ENCODE results near the gene ATG4C. TPM values are rescaled to one million over a fixed set of nuclear protein-coding genes. Genes with fewer than 3 reads are reported as not detected.

ATG4C gene
- total RNA-seq, 2 donors from 2014 or later = 5.6 to 11.8 TPM

DNA sequence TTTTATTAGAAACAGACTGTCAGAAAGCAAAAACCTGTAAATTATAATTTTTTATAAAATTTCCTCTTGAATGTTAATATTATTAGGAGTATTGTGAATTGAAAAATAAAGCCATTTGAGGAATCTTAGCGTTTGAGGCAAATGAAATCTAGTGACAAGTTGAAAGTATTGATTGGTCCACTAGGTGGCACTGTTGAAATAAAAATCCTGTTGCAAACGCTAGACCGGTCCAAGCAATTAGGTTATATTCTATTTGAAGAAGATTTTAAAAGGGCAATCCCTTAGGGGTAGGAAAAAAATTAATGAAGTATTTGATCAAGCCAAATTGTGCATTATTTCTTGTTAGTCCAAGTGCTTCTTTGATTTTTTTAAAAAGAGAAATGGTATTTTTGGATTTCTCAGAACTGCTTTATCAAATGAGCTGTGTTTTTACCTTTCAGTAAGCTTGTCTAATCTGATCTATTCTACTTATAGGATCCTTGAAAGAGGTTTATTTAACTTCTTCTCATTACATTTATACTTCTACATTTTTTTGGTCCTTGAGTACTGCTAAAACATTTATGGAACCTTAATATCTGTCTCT is 57.7 kb downstream of the ATG4C start:
- Histone ChIP-seq H3K27ac (no peak overlapping the region), H3K36me3 (no peaks in the 10 kb centered on the region), H3K9me3 (no peaks in the 10 kb centered on the region), H3K4me3 (no peak overlapping the region), H3K4me1 (replicated peaks) (no peaks in the 10 kb centered on the region), H3K27me3 (replicated peaks; ENCODE audit: insufficient read depth) (no peaks in the 10 kb centered on the region)
- WGBS = under 1% methylated on average over 3 of the region's 3 CpGs
- intact Hi-C loops (cut with DNase I) = no loop called here
- no peak for TF ChIP-seq POLR2A (IDR thresholded peaks at IDR 0.05)
- TF ChIP-seq POLR2AphosphoS5 (IDR thresholded peaks at IDR 0.05) = no peak
- TF ChIP-seq, protein P1, sequence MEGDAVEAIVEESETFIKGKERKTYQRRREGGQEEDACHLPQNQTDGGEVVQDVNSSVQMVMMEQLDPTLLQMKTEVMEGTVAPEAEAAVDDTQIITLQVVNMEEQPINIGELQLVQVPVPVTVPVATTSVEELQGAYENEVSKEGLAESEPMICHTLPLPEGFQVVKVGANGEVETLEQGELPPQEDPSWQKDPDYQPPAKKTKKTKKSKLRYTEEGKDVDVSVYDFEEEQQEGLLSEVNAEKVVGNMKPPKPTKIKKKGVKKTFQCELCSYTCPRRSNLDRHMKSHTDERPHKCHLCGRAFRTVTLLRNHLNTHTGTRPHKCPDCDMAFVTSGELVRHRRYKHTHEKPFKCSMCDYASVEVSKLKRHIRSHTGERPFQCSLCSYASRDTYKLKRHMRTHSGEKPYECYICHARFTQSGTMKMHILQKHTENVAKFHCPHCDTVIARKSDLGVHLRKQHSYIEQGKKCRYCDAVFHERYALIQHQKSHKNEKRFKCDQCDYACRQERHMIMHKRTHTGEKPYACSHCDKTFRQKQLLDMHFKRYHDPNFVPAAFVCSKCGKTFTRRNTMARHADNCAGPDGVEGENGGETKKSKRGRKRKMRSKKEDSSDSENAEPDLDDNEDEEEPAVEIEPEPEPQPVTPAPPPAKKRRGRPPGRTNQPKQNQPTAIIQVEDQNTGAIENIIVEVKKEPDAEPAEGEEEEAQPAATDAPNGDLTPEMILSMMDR (IDR thresholded peaks at IDR 0.05) = peak; percentile 54 to 69 (median 62)
- DNase-seq (ENCODE audit: low spot score) = peak; percentile 44

DNA sequence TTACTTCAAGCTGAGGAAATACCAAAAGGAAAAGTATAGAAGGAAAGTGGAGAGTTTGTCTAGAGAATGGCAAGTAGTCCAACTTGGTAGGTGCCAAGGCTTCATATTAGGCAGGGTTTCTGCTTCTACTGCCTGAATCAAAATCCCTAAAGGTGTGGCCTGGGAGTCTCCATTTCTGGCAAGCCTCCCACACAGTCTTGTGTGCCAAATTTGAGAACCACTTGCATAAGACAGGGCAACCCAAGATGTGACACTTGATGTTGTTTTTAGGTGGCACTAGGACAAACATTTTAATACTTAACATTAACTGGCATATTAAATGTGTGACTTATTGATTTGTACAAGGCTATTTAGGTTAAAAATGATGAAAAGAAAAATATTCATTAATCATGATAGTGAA is 60.1 kb downstream of the ATG4C start:
- Histone ChIP-seq H3K4me3 (no peak overlapping the region), H3K27me3 (replicated peaks; ENCODE audit: insufficient read depth) (no peaks in the 10 kb centered on the region), H3K4me1 (replicated peaks) (no peaks in the 10 kb centered on the region), H3K27ac (no peak overlapping the region), H3K9me3 (no peaks in the 10 kb centered on the region), H3K36me3 (no peaks in the 10 kb centered on the region)
- intact Hi-C loops (cut with DNase I) = no loop called here
- no peak for DNase-seq (ENCODE audit: low spot score)
- TF ChIP-seq POLR2AphosphoS5 (IDR thresholded peaks at IDR 0.05) (no peak), POLR2A (IDR thresholded peaks at IDR 0.05) (no peak)
- TF ChIP-seq, protein P1 (IDR thresholded peaks at IDR 0.05) = no peak

DNA sequence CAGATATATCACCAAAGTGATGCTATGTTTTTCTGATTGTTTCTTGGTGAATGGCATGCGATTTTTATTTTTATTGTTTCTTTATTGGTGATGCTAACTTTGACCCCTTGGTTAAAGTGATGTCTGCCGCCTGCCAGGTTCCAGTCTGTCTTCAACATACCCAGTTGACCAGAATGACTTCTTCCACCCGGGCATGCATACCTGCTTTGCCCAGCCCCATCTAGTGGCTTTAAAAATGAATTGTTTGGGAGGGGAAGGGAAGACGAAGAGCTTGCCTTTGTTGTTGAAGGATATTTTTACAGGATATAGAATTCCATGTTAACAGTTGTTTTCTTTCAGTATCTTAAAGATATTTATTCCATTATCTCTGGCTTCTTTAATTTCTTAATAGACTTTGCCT is 65.1 kb downstream of the ATG4C start:
- WGBS = 81% methylated on average over 4 of the region's 4 CpGs
- DNase-seq (ENCODE audit: low spot score) = no peak

DNA sequence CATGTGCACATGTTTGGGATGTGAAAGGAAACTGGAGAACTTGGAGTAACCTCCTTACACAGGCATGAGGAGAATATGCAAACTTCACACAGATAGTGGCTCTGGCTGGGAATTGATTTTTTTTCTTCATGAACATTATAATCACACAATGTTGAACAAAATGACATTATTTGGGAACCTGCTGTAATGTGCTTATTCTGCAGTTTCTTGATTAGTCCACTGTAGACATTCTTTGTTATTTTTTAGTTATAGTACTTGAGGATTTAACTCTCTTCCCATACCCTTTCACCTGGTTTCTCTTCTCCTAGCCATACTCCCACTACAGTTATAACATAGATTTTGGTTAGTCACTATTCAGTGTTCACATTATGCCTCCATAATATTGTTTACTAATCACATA is 68.3 kb downstream of the ATG4C start:
- Histone ChIP-seq H3K4me1 (replicated peaks) (no peaks in the 10 kb centered on the region), H3K27me3 (replicated peaks; ENCODE audit: insufficient read depth) (no peaks in the 10 kb centered on the region), H3K36me3 (no peaks in the 10 kb centered on the region), H3K9me3 (no peaks in the 10 kb centered on the region), H3K4me3 (no peak overlapping the region), H3K27ac (no peak overlapping the region)
- no peak for TF ChIP-seq POLR2AphosphoS5 (IDR thresholded peaks at IDR 0.05)
- TF ChIP-seq, protein P1 (IDR thresholded peaks at IDR 0.05) = no peak
- TF ChIP-seq POLR2A (IDR thresholded peaks at IDR 0.05) = no peak
- intact Hi-C loops (cut with DNase I) = no loop called here
- no peak for DNase-seq (ENCODE audit: low spot score)

More for the DNA sequence above, 65.1 kb downstream of the ATG4C start:
- H3K4me1 ChIP-seq (replicated peaks) = no peaks in the 10 kb centered on the region
- H3K36me3 ChIP-seq = no peaks in the 10 kb centered on the region
- H3K27ac ChIP-seq = no peak overlapping the region
- no peak for TF ChIP-seq POLR2AphosphoS5 (IDR thresholded peaks at IDR 0.05)
- TF ChIP-seq, protein P1 (IDR thresholded peaks at IDR 0.05) = no peak
- no peak for TF ChIP-seq POLR2A (IDR thresholded peaks at IDR 0.05)
- H3K9me3 ChIP-seq = no peaks in the 10 kb centered on the region
- no peaks in the 10 kb centered on the region for H3K27me3 ChIP-seq (replicated peaks; ENCODE audit: insufficient read depth)
- no peak overlapping the region for H3K4me3 ChIP-seq
- intact Hi-C loops (cut with DNase I) = no loop called here

DNA sequence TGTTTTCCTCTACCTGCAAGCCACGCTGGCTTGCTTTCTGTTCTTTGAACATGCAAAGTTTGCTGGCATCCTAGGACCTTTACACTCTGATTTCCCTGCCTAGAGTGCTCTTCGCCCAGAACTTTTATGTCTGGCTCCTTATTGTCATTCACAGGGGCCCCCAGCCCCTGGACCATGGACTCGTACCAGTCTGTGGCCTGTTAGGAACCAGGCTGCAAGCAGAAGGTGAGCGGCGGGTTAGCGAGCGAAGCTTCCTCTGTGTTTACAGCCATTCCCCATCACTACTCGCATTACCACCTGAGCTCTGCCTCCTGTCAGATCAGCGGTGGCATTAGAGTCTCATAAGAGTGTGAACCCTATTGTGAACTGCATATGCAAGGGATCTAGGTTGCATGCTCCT is 73.0 kb downstream of the ATG4C start:
- no peaks in the 10 kb centered on the region for H3K4me1 ChIP-seq (replicated peaks)
- DNase-seq (ENCODE audit: low spot score) = no peak
- H3K27ac ChIP-seq = no peak overlapping the region
- no peak overlapping the region for H3K4me3 ChIP-seq
- no peaks in the 10 kb centered on the region for H3K9me3 ChIP-seq
- H3K27me3 ChIP-seq (replicated peaks; ENCODE audit: insufficient read depth) = no peaks in the 10 kb centered on the region
- H3K36me3 ChIP-seq = no peaks in the 10 kb centered on the region
- WGBS = 93% methylated on average over 9 of the region's 9 CpGs
- TF ChIP-seq, protein P1 (IDR thresholded peaks at IDR 0.05) = no peak
- TF ChIP-seq POLR2A (IDR thresholded peaks at IDR 0.05) = no peak
- TF ChIP-seq POLR2AphosphoS5 (IDR thresholded peaks at IDR 0.05) = no peak
- intact Hi-C loops (cut with DNase I) = no loop called here

Data from prostate gland (tissue), 2 donors.